Left lung (tissue), 10 donors: ENCODE data around the gene SPATA46. TPM values are rescaled to one million over a fixed set of nuclear protein-coding genes. Genes with fewer than 3 reads are reported as not detected.

Experiments used
- ATAC-seq: fragments of 200-7000 bp; cut with Tn5 transposase; one replicate; pipeline ENCODE4 v1.9.1; 2020; ENCODE audit warnings: moderate library complexity
- DNase-seq, 4 donors: peaks; one replicate each; pipeline ENCODE4 v3.0.0-alpha.2; 2013 to 2020
- H3K27ac ChIP-seq, 2 donors: fragments of 200-600 bp; sonication (generic) in 1 of 2; one replicate each; pipeline versions ENCODE4 v1.5.0 to v1.8.0; 2020 to 2021
- H3K27me3 ChIP-seq, 2 donors: fragments of 200-600 bp; sonication (generic) in 1 of 2; one replicate each; pipeline versions ENCODE4 v1.5.0 to v1.8.0; 2020 to 2021
- H3K36me3 ChIP-seq, 2 donors: fragments of 200-600 bp; sonication (generic) in 1 of 2; one replicate each; pipeline versions ENCODE4 v1.5.0 to v1.8.0; 2020 to 2021
- H3K4me1 ChIP-seq, 2 donors: fragments of 200-600 bp; one replicate each; pipeline ENCODE4 v1.8.0; 2021
- H3K4me3 ChIP-seq, 2 donors: fragments of 200-600 bp; sonication (generic) in 1 of 2; one replicate each; pipeline versions ENCODE4 v1.5.0 to v1.8.0; 2020 to 2021; ENCODE audit warnings: mild to moderate bottlenecking in 1 of 2
- H3K9me3 ChIP-seq, 2 donors: fragments of 200-600 bp; sonication (generic) in 1 of 2; one replicate each; pipeline versions ENCODE4 v1.5.0 to v1.8.0; 2020 to 2021
- CTCF ChIP-seq, 2 donors: fragments of 200-600 bp; sonication (generic) in 1 of 2; IDR thresholded peaks; one replicate each; pipeline versions ENCODE4 v1.5.0 to v1.8.0; 2021; ENCODE audit warnings: antibody characterized with exemption in 2 of 2
- intact Hi-C, 2 donors: fragments of 100-400 bp; cut with DNase I; formaldehyde crosslinking; loops; one replicate each; pipeline versions ENCODE4 v1.11.2 to v1.14.2; 2022
- polyA plus RNA-seq, 6 donors: library from polyadenylated mRNA; unstranded; fragments of 120-200 nt; gene quantifications; one replicate each; pipeline ENCODE4 v1.2.1, GENCODE V29; 2013; ENCODE audit not compliant: insufficient read length in 6 of 6
- total RNA-seq, 2 donors: library from RNA; stranded (reverse); fragmentation: NEBNext Ultra II Directional; extraction: Animal tissue kit (Norgen Biotek cat#: 25700); gene quantifications; one replicate each; pipeline ENCODE4 v1.2.1, GENCODE V29; 2021
- donor health status: DM: no; HTN: yes; CAD: no.
- donor health status: DM: no; HTN: no; CAD: no.

SPATA46 gene
- total and polyA plus RNA-seq, 8 donors = 0.47 to 1.1 (median 0.73) TPM; not detected in 2

- TF ChIP-seq CTCF (IDR thresholded peaks at IDR 0.05) = no peak
- DNase-seq = no peak
- Histone ChIP-seq H3K4me3 (no peak overlapping the region), H3K27ac (no peak overlapping the region), H3K4me1 (no peaks in the 10 kb centered on the region), H3K36me3 (peaks cover 0 to 5% of the 10 kb centered on the region in 2 donors), H3K27me3 (no peaks in the 10 kb centered on the region), H3K9me3 (no peaks in the 10 kb centered on the region)
- no peak for ATAC-seq
- intact Hi-C loops = no loop called here
Measured at GRCh38 chr1:162366149-162366548, 10.5 kb downstream of the SPATA46 start.

GRCh38 chr1:162365284-162366020 lies 11.2 kb downstream of the SPATA46 start:
- Histone ChIP-seq H3K9me3 (no peaks in the 10 kb centered on the region), H3K27ac (no peak overlapping the region), H3K27me3 (no peaks in the 10 kb centered on the region), H3K4me3 (no peak overlapping the region), H3K4me1 (no peaks in the 10 kb centered on the region), H3K36me3 (peaks cover 0 to 5% of the 10 kb centered on the region in 2 donors)
- intact Hi-C loops = no loop called here
- no peak for TF ChIP-seq CTCF (IDR thresholded peaks at IDR 0.05)
- ATAC-seq (no peak), DNase-seq (no peak)

GRCh38 chr1:162364498-162364897 lies 12.2 kb downstream of the SPATA46 start:
- H3K9me3 ChIP-seq = no peaks in the 10 kb centered on the region
- no peaks in the 10 kb centered on the region for H3K27me3 ChIP-seq
- peaks cover 0 to 5% of the 10 kb centered on the region in 2 donors for H3K36me3 ChIP-seq
- TF ChIP-seq CTCF (IDR thresholded peaks at IDR 0.05) = no peak
- no peak overlapping the region for H3K4me3 ChIP-seq
- intact Hi-C loops = no loop called here
- ATAC-seq (no peak), DNase-seq (no peak)
- H3K27ac ChIP-seq = no peak overlapping the region
- H3K4me1 ChIP-seq = no peaks in the 10 kb centered on the region

- Histone ChIP-seq H3K27me3 (no peaks in the 10 kb centered on the region), H3K4me1 (no peaks in the 10 kb centered on the region), H3K27ac (no peak overlapping the region), H3K9me3 (no peaks in the 10 kb centered on the region), H3K4me3 (no peak overlapping the region), H3K36me3 (peaks cover 0 to 5% of the 10 kb centered on the region in 2 donors)
- intact Hi-C loops = no loop called here
- ATAC-seq = no peak
- DNase-seq = no peak
- TF ChIP-seq CTCF (IDR thresholded peaks at IDR 0.05) = no peak
Measured at GRCh38 chr1:162363823-162364222, 12.8 kb downstream of the SPATA46 start.

- intact Hi-C loops = no loop called here
- ATAC-seq = no peak
Measured at GRCh38 chr1:162361349-162361748, 15.3 kb downstream of the SPATA46 start.

More at GRCh38 chr1:162361349-162361748, 15.3 kb downstream of the SPATA46 start:
- Histone ChIP-seq H3K4me3 (no peak overlapping the region), H3K36me3 (no peaks in the 10 kb centered on the region), H3K27ac (no peak overlapping the region), H3K27me3 (no peaks in the 10 kb centered on the region), H3K9me3 (no peaks in the 10 kb centered on the region), H3K4me1 (no peaks in the 10 kb centered on the region)
- TF ChIP-seq CTCF (IDR thresholded peaks at IDR 0.05) = no peak
- no peak for DNase-seq
